Breast epithelium (tissue), 3 donors: Measurements from ENCODE around the gene OAS2.

Experiments
- POLR2A ChIP-seq: fragments of 450-650 bp; IDR thresholded peaks from one replicate; pipeline ENCODE4 v1.6.1; 2016; ENCODE audit warnings: antibody characterized with exemption, mild to moderate bottlenecking, moderate library complexity
- POLR2AphosphoS5 ChIP-seq, 3 donors: sonication (generic); formaldehyde crosslinking; IDR thresholded peaks; one replicate each; pipeline ENCODE4 v1.6.1; 2017; ENCODE audit warnings: antibody characterized with exemption in 3 of 3
- TF ChIP-seq, protein P1 (sequence below), 3 donors: fragments of 450-650 bp; IDR thresholded peaks; one replicate each; pipeline ENCODE4 v1.5.1; 2016 to 2017; ENCODE audit warnings: antibody characterized with exemption in 3 of 3, mild to moderate bottlenecking in 3 of 3, moderate library complexity in 3 of 3

DNA sequence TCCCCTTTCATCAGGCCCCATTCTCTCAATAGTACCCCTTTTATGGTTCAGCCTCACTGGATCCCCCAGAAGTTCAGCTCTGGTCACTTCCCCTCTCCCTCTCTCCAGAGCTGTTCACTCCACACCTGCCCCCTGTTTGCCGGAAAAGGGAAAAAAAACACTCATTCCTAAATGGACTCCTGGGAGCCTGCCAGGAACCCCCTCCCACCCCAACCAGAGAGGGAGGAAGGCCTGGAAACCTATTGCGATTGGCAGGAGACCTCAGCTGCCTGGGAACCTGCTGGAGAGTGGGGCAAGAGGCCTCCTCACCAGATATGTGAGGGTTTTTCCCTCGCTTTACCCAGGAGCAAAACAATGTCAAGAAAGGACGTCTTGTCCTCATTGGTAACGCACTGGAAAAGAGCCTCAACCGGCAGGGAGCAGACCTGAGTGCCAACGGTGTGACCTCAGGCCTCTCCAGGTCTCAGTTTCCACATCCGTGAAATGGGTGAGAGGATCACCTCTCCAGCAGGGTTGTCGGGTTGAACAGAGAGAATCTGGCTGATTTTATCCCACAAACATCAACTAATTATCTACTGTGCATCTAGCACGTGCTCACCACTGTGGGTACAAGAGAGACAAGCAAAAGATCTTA is 82.9 kb downstream of the OAS2 start:
- TF ChIP-seq POLR2A (no peak), POLR2AphosphoS5 (IDR thresholded peaks at IDR 0.05) (no peak)
- TF ChIP-seq, protein P1, sequence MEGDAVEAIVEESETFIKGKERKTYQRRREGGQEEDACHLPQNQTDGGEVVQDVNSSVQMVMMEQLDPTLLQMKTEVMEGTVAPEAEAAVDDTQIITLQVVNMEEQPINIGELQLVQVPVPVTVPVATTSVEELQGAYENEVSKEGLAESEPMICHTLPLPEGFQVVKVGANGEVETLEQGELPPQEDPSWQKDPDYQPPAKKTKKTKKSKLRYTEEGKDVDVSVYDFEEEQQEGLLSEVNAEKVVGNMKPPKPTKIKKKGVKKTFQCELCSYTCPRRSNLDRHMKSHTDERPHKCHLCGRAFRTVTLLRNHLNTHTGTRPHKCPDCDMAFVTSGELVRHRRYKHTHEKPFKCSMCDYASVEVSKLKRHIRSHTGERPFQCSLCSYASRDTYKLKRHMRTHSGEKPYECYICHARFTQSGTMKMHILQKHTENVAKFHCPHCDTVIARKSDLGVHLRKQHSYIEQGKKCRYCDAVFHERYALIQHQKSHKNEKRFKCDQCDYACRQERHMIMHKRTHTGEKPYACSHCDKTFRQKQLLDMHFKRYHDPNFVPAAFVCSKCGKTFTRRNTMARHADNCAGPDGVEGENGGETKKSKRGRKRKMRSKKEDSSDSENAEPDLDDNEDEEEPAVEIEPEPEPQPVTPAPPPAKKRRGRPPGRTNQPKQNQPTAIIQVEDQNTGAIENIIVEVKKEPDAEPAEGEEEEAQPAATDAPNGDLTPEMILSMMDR (IDR thresholded peaks at IDR 0.05), result no peak
